COR-L47 (cell line): Measurements from ENCODE around the gene NACC2.

Source experiments
- DNase-seq: peaks from one replicate; lab custom pipeline; 2025; lab: John Stamatoyannopoulos, UW

Gene NACC2

GRCh38 chr9:136056546-136057235, 38.4 kb downstream of the NACC2 start:
- no peak for DNase-seq

GRCh38 chr9:136055715-136056545, 39.2 kb downstream of the NACC2 start:
- DNase-seq, result no peak

DNA sequence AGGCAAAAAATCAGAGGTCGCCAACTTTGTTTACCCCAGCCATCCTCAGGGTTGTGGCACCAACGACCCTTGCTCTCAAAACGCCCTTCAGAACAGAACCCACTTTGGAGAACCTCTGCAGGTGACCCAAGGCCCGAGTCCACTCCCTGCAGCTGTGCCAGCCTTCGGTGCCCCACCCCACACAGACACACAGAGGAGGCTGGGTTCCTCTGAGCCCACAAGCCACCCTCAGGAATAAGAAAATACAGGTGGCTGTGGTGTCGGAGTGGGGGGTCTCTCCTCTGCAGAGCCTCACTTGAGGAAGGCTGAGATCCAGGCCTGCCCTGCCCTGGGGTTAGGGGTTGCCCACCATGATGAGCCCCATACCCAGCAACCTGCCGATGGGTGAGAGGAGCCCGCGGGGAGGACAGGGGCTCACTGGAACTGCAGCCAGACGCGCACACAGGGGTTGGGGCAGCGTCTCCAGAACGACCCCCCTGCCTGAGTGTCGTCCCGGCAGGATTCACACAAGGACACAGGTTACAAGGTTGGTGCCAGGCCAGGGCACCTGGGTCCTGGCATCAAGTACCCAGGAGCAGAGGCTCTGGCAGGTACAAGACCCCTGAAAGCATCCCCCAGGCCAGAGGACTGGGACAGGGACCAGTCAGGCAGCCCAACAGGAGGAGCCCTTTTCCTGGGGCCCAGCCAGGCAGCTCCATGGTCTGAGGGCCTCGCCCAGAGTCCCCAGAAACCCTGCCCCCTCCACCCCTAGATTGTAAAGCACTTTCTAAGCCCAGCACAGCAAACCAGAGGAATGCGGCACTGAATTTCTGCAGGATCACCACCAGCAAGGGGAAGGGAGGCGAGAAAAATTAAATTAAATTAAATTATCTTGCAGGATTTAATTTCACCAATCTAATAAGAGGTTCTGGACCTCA, 40.0 kb downstream of the NACC2 start:
- no peak for DNase-seq

DNA sequence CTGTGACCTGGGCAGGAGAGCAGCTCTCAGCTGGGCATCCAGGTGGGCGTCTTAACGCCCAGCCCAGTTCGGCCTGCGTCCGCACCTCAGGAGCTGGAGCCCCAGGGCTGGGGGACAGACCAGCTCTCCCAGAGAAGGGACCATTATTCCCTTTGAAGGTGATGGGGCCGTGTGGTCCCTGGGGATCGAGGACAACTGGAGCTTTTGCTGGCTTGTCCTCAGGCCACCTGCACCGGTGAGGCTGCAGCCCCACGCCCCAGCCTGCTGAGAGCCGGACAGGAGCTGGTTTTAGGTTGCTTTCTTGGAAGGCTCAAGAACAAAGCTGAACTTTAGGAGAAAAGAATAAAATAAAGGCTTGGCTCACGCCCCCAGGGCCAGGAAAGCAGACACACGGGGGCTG, 40.9 kb downstream of the NACC2 start:
- DNase-seq, result no peak

GRCh38 chr9:136053757-136054142, 41.3 kb downstream of the NACC2 start:
- no peak for DNase-seq

DNA sequence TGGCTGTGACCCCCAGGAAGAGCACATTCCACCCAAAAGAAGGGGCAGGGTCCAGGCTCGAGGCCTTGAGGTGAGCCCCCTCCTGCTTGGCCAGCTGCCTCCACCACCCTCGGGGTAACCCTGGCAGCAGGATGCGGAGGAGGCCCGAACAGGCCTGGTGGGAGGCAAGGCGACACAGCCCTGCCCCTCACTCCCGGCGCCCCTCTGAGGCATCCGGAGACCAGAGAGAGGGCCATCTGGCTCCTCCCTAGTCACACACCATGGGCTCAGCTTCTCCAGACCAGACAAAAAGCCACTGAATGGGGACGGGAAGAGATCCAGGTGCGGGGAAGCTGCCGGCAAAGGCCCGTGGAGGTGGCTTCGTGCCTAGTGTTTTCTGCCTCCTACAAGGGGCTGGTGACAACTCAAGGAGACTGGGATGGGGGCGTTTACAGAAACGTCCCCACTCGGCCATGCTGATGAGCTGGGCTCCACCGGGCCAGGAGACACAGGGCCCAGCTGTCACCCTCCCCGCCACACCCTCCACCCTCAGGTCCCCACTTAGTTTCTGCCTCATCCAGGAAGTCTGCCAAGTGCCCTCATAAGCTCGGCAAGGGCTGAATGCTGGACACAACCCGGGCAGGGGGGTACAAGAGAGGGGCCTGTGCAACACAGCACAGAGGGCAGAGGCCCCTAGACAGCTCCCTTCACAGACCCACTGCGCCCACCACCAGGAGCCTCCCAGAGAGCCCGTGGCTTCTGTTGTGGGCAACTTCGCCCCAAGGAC, 41.9 kb downstream of the NACC2 start:
- no peak for DNase-seq

- no peak for DNase-seq
Measured at GRCh38 chr9:136052472-136052880, 42.6 kb downstream of the NACC2 start.

DNA sequence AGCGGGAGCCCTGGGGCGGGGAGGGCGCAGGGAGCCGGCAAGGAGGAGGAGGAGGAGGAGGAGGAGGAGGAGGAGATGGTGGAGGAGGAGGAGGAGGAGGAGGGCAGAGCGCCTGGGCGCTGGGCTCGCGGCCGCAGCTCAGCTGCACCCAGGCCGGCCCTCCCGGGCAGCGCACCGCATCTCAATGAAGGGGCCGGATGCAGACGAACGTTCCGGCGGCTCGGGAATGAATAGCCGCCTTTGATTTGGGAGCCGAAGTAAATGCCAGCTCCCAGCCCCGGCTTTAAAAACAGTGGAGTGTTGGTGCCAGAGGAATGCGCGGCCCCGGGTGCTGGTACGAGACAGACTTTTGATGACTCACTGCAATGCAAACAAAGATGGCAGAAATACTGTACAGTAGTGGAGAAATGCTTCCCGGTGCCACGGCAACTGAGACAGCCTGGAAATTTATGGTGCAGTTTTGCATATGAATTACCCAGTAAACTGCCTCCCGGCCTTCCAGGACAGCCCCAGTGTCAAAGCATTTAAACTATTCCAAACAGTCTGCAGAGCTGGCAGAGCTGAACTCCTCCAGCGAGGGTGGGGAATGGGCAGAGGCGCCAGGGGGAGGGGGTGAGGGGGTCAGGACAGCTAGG, 43.1 kb downstream of the NACC2 start:
- DNase-seq, result peak; percentile 56

- DNase-seq, result no peak
Measured at GRCh38 chr9:136051453-136051836, 43.6 kb downstream of the NACC2 start.

GRCh38 chr9:136050701-136051452, 44.2 kb downstream of the NACC2 start:
- no peak for DNase-seq

- DNase-seq, result no peak
Measured at GRCh38 chr9:136050266-136050700, 44.8 kb downstream of the NACC2 start.

- no peak for DNase-seq
Measured at GRCh38 chr9:136049491-136050265, 45.4 kb downstream of the NACC2 start.

DNA sequence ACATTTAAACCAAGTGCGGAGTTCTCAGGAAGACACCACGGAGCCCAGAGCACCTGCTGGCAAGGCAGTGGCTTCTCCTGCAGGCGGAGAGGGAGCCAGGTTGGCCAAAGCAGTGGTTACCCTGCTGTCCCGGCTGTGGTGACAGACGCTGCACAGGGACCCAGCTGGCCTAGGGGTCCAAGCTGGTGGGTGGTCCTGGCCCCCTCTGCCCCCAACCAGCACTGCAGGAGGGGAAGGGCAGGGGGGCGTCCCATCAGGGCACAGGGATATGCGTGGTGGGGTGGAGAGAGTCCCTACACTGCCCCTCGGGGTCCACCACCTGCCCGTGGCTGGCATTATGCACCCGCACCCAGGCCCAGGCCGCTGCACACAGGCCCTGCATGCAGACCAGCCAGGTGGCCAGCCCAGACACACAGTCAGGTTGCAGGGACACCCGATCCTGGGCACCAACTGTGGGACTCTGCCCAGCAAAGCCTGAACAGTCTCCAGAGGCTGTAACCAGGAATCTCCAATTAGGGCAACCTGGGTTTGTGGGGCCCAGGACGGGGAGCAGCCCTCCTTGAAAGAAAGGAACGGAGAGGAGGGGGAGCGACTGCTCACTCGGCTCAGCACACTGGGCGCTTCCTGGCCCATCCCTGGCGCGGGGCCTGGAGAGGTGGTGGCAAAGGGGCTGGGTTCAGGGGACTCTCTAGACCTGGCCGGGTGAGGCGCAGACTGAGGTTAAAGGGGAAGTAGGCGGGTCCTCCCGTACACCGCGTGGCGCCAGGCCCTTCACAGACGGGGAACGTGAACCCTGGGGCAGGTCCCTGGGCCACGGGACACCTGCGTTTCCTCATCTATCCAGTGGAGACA, 46.3 kb downstream of the NACC2 start:
- no peak for DNase-seq

- no peak for DNase-seq
Measured at GRCh38 chr9:136047775-136048559, 47.1 kb downstream of the NACC2 start.

GRCh38 chr9:136047076-136047774, 47.9 kb downstream of the NACC2 start:
- DNase-seq, result no peak

GRCh38 chr9:136046554-136046920, 48.6 kb downstream of the NACC2 start:
- DNase-seq, result no peak
